ENCODE data around the gene CYP1B1.

DNA sequence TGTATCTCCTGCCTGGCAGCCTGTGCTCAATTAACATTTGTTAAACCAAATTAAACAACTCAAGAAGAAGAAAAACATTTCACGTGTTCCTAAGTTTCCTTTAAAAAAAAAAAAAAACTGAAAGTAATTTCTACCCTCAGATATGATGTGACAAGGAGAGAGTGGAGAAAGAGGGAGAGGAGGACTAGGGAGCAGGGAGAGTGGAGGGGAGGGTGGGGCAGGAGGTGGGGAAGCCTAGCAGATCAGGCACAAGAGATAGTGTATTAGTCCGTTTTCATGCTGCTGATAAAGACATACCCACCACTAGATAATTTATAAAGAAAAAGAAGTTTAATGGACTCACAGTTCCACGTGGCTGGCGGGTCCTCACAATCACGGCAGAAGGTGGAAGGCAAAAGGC is 46.4 kb downstream of the CYP1B1 start:
- TF ChIP-seq, protein P1, sequence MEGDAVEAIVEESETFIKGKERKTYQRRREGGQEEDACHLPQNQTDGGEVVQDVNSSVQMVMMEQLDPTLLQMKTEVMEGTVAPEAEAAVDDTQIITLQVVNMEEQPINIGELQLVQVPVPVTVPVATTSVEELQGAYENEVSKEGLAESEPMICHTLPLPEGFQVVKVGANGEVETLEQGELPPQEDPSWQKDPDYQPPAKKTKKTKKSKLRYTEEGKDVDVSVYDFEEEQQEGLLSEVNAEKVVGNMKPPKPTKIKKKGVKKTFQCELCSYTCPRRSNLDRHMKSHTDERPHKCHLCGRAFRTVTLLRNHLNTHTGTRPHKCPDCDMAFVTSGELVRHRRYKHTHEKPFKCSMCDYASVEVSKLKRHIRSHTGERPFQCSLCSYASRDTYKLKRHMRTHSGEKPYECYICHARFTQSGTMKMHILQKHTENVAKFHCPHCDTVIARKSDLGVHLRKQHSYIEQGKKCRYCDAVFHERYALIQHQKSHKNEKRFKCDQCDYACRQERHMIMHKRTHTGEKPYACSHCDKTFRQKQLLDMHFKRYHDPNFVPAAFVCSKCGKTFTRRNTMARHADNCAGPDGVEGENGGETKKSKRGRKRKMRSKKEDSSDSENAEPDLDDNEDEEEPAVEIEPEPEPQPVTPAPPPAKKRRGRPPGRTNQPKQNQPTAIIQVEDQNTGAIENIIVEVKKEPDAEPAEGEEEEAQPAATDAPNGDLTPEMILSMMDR (IDR thresholded peaks at IDR 0.05): no peak
- TF ChIP-seq POLR2A (IDR thresholded peaks at IDR 0.05): no peak

All from uterus (tissue), 2 donors.